ENCODE data around the gene ADGRB3.
"Not testable (repeated sequence)": the region's sequence is repeated elsewhere in the genome, so short reads cannot be mapped to it uniquely, and the experiment has no call there.

The ADGRB3 gene

GRCh38 chr6:69265706-69266105 is 630.6 kb downstream of the ADGRB3 start:
- DNase-seq (ENCODE audit: low read depth), result no peak
- no peak for TF ChIP-seq CTCF (IDR thresholded peaks at IDR 0.05; ENCODE audit: low read length, missing control alignments)
- H3K4me3 ChIP-seq (replicated peaks; ENCODE audit: low read depth, low read length), result no peak overlapping the region

DNA sequence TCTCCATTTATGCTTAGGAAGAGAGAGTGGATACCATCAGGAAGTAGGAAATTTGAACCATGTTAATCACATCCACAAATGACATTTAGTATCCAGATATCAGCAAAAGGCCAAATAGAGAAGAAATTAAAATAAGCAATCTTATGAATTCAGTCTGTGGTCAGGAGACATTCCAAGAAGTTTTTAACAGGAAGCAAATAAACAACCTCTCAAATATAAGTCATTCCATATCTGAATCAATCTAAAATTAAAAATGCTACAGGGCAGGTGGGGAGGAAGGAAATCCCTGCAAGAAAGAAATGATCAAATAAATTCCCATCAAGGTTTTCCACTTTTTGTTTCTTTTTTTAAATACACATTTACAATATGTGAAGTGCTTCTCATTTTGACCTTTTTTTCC is 641.1 kb downstream of the ADGRB3 start:
- no peak overlapping the region for H3K4me3 ChIP-seq (replicated peaks; ENCODE audit: low read depth, low read length)
- TF ChIP-seq CTCF (IDR thresholded peaks at IDR 0.05; ENCODE audit: low read length, missing control alignments), result no peak
- DNase-seq (ENCODE audit: low read depth), result no peak

DNA sequence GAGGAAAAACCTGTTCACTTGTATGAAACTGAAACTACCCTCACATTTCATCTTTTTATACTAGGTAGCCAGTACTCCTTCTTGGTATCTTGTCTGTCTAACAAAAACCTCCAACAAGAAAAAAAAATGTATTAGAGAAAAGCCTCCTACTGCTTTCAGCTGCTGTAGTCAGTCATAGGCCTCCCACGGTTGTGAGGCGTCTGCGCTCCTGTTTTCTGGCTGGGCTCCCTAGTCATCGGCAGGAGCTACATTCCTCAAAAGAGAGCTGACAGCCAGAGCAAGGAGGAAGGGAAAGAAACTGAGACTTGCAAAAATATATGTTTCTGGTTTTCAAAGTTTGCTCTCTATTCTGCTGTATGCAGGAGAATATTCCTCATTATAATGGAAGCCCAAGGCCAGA is 644.7 kb downstream of the ADGRB3 start:
- DNase-seq (ENCODE audit: low read depth), result no peak
- H3K4me3 ChIP-seq (replicated peaks; ENCODE audit: low read depth, low read length), result no peak overlapping the region
- TF ChIP-seq CTCF (IDR thresholded peaks at IDR 0.05; ENCODE audit: low read length, missing control alignments), result no peak

- no peak overlapping the region for H3K4me3 ChIP-seq (replicated peaks; ENCODE audit: low read depth, low read length)
- no peak for TF ChIP-seq CTCF (IDR thresholded peaks at IDR 0.05; ENCODE audit: low read length, missing control alignments)
- no peak for DNase-seq (ENCODE audit: low read depth)
These were observed 645.8 kb downstream of the ADGRB3 start for GRCh38 chr6:69280858-69281257.

- DNase-seq (ENCODE audit: low read depth), result no peak
- no peak overlapping the region for H3K4me3 ChIP-seq (replicated peaks; ENCODE audit: low read depth, low read length)
- TF ChIP-seq CTCF (IDR thresholded peaks at IDR 0.05; ENCODE audit: low read length, missing control alignments), result no peak
These were observed 649.2 kb downstream of the ADGRB3 start for GRCh38 chr6:69284176-69284730.

DNA sequence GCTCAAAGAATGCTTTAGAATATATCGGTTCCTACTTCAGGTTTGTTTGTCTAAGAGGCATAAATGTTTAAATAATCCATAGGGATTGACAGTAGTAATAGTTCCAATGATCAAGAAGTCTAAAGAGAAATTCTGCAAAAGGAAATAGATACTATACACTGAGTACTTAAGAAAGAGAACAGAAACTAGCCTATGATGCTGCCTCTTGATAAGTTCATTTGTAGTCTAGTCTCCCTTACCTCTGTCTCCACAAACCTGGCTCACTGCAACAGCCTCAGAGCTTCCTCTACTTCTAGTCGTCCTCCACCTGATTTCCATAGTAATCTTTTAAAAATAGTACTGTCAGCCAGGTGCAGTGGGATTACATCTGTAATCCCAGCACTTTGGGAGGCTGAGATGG is 650.0 kb downstream of the ADGRB3 start:
- DNase-seq (ENCODE audit: low read depth), result no peak
- TF ChIP-seq CTCF (IDR thresholded peaks at IDR 0.05; ENCODE audit: low read length, missing control alignments), result no peak
- no peak overlapping the region for H3K4me3 ChIP-seq (replicated peaks; ENCODE audit: low read depth, low read length)

DNA sequence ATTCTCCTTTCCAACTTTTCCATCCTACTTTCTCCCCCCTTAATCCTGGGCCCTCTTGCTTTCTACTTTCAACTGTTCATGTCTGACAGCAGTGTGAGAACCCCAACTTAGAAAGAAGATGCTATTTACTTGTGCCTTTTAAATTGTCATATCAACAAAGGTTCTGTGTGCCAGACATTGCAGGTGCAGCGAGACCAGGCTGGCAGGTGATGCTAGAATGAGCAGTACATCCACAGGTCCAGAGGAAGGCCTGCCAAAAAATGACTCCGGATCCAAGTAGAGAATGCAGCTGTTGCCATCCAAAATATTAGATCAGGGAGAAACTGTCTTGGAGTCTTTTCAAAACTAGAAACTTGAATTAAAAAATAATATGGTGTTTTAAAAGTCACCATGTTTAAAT is 651.2 kb downstream of the ADGRB3 start:
- DNase-seq (ENCODE audit: low read depth), result no peak
- no peak overlapping the region for H3K4me3 ChIP-seq (replicated peaks; ENCODE audit: low read depth, low read length)
- no peak for TF ChIP-seq CTCF (IDR thresholded peaks at IDR 0.05; ENCODE audit: low read length, missing control alignments)

DNA sequence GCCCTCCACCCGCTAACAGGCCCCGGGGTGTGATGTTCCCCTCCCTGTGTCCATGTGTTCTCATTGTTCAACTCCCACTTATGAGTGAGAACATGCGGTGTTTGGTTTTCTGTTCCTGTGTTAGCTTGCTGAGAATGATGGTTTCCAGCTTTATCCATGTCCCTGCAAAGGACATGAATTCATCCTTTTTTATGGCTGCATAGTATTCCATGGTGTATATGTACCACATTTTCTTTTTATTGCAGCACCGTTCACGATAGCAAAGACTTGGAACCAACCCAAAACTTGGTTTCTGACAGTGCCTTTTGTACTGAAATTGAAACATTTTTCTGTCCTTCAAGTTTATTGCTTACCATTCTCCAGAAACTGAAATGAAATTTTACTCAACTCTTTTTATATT is 653.1 kb downstream of the ADGRB3 start:
- not testable (repeated sequence) for H3K4me3 ChIP-seq (replicated peaks; ENCODE audit: low read depth, low read length); DNase-seq (ENCODE audit: low read depth)
